GM10248 (cell line): ENCODE data around the gene TIMP2.
"Not testable (repeated sequence)": the region's sequence is repeated elsewhere in the genome, so short reads cannot be mapped to it uniquely, and the experiment has no call there.

Experiments used
- CTCF ChIA-PET: fragments of 300-600 bp; sonication (Branson Sonifier 250); formaldehyde crosslinking; extraction: SDS; loops from one replicate; lab custom pipeline; 2021; ENCODE audit warnings: antibody characterized with exemption; lab: Yijun Ruan, JAX
- POLR2A ChIA-PET: fragments of 350-650 bp; sonication (Branson Sonifier 250); formaldehyde crosslinking; extraction: SDS; loops from one replicate; lab custom pipeline; 2020; ENCODE audit warnings: antibody characterized with exemption; lab: Yijun Ruan, JAX
- DNase-seq: peaks from one replicate; pipeline ENCODE4 v3.0.0; 2012; ENCODE audit errors: extremely low spot score
- TF ChIP-seq, protein P1 (sequence below): IDR thresholded peaks from 2 replicates; pipeline ENCODE4 v1.5.1; 2012; ENCODE audit warnings: mild to moderate bottlenecking, low read depth; ENCODE audit errors: extremely low read depth, missing control alignments, control extremely low read depth

Gene TIMP2

GRCh38 chr17:78952706-78953105, 27.5 kb upstream of the TIMP2 start:
- TF ChIP-seq, protein P1, sequence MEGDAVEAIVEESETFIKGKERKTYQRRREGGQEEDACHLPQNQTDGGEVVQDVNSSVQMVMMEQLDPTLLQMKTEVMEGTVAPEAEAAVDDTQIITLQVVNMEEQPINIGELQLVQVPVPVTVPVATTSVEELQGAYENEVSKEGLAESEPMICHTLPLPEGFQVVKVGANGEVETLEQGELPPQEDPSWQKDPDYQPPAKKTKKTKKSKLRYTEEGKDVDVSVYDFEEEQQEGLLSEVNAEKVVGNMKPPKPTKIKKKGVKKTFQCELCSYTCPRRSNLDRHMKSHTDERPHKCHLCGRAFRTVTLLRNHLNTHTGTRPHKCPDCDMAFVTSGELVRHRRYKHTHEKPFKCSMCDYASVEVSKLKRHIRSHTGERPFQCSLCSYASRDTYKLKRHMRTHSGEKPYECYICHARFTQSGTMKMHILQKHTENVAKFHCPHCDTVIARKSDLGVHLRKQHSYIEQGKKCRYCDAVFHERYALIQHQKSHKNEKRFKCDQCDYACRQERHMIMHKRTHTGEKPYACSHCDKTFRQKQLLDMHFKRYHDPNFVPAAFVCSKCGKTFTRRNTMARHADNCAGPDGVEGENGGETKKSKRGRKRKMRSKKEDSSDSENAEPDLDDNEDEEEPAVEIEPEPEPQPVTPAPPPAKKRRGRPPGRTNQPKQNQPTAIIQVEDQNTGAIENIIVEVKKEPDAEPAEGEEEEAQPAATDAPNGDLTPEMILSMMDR, result no peak
- ChIA-PET POLR2A (no interaction called here), CTCF (interaction anchor here (1.0 to 3.2 kb wide), 3 partner anchors 9 to 87 kb away, joined by 4 to 17 read pairs (median 6); no protein-coding TSS in a partner anchor)
- no peak for DNase-seq

DNA sequence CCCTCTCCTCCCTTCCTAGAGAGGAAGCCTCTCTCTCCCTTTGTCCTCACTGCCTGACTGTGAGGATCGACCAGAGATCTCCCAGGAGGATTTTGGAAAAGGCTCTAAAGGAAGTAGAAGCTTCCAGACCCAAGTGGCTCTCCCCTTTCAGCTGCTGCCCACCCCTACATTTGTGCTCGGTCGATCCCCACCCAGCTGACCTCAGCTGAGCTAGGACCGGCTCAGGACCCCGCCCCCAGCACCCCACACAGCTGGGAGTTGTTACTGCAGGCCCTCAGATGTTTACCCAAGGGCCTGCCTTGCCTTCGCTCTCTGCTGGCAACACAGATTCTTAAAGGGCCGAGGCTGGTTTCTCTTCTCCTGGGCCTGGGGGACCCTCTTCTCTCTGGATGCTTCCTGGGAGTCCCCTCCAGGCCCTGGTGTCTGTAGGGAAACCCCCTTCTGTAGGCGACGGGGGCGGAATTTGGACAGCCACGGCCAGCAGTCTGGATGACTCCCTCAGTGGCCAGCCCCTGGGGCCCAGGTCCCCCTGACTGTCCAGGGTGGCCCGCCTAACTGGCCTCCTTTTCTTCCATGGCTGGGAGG, 26.9 kb upstream of the TIMP2 start:
- TF ChIP-seq, protein P1, result no peak
- ChIA-PET CTCF (interaction anchor here (2.2 to 3.2 kb wide), 2 partner anchors 8 to 19 kb away, joined by 6 to 17 read pairs; no protein-coding TSS in a partner anchor), POLR2A (no interaction called here)
- DNase-seq, result no peak

- CTCF ChIA-PET, result interaction anchor here (1.4 to 3.2 kb wide), 2 partner anchors 16 to 20 kb away, joined by 3 to 17 read pairs; no protein-coding TSS in a partner anchor
These were observed 25.7 kb upstream of the TIMP2 start for GRCh38 chr17:78950870-78951269.

DNA sequence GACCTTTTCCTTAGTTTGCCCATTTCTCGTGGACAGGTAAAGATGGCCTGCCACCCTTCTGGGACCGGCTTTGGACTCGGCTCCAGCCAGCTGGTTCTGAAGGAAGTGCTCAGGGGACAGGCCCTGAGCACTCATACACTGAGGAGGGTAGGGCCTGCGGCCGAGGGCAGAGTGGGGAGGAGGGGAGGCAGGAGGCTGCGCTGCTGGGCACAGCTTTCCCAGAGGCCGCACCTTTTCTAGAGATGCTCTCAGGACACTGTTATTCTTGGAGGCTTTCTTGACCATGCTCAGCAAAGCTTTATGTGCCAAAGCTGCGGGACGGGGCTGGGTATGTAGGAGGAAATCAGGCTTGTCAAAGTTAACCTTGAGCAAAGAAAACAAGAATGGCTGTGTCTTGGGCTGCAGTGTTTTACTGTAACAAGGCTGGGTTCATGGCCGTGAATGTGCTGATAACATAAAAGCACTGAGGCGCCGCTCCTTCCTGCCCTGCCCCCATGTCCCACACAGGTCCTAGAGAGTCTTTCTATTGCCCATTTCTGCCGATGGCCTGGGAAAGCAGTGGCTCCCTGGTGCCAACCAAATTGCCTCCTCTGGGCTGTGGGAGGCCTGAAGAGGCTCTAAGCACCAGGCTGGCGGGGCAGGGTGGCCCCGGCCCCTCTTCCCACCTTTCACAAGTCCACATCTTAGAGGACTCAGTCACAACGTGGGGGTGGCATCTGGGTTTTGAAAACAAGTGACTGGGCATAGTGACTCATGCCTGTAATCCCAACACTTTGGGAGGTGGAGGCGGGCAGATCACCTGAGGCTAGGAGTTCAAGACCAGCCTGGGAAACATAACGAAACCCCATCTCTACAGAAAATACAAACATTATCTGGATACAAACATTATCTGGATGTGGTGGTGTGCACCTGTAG, 22.3 kb upstream of the TIMP2 start:
- DNase-seq, result no peak
- ChIA-PET POLR2A (no interaction called here), CTCF (interaction anchor here (1.6 to 2.9 kb wide), 2 partner anchors 24 kb away, joined by 4 to 9 read pairs; no protein-coding TSS in a partner anchor)
- TF ChIP-seq, protein P1, result no peak

More at GRCh38 chr17:78950870-78951269, 25.7 kb upstream of the TIMP2 start:
- DNase-seq, result no peak
- POLR2A ChIA-PET, result no interaction called here
- TF ChIP-seq, protein P1, result no peak

GRCh38 chr17:78946631-78947030, 21.4 kb upstream of the TIMP2 start:
- DNase-seq, result no peak
- TF ChIP-seq, protein P1, result no peak
- ChIA-PET POLR2A (no interaction called here), CTCF (interaction anchor here (1.6 kb wide), 1 partner anchor 25 kb away, joined by 4 read pairs; no protein-coding TSS in a partner anchor)

- CTCF ChIA-PET, result interaction anchor here (1.6 kb wide), 1 partner anchor 25 kb away, joined by 4 read pairs; no protein-coding TSS in a partner anchor
- POLR2A ChIA-PET, result no interaction called here
- TF ChIP-seq, protein P1, result no peak
- DNase-seq, result no peak
These were observed 20.9 kb upstream of the TIMP2 start for GRCh38 chr17:78946131-78946530.

DNA sequence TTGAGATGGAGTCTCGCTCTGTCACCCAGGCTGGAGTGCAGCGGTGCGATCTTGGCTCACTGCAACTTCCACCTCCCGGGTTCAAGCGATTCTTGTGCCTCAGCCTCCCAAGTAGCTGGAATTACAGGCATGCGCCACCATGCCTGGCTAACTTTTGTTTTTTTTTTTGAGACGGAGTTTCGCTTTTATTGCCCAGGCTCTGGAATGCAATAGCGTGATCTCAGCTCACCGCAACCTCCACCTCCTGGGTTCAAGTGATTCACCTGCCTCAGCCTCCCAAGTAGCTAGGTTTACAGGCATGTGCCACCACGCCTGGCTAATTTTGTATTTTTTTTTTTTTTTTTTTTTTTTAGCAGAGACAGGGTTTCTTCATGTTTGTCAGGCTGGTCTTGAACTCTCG, 20.3 kb upstream of the TIMP2 start:
- CTCF ChIA-PET, DNase-seq, POLR2A ChIA-PET: not testable (repeated sequence)
